Inflammatory macrophage treated with lipopolysaccharide for 1 hour (primary cell): ENCODE results near the gene SCN2A.
"Not testable (repeated sequence)": the region's sequence is repeated elsewhere in the genome, so short reads cannot be mapped to it uniquely, and the experiment has no call there.

Experiments used
- DNase-seq, 2 donors: peaks; one replicate each; pipeline ENCODE4 v3.0.0-alpha.2; 2020 to 2022

Gene SCN2A

DNA sequence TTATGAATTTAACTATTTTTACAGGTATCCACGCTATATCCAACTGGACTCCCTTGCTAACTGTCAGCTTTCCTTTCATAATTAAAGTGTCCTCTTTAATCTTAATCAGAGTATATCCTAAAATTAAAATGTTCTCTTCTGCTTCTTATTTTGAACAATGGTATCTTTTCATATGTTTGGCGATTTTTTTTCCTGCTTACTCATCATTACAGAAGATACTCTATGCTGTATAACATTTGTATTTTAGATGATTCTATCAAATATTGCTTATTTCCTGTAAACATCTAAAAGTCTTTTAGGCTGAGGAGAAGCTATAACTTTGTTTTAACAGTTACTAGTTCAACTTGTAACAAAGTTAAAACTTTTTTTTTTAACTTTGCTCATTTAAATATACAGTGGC is 17.4 kb downstream of the SCN2A start:
- DNase-seq, result no peak

DNA sequence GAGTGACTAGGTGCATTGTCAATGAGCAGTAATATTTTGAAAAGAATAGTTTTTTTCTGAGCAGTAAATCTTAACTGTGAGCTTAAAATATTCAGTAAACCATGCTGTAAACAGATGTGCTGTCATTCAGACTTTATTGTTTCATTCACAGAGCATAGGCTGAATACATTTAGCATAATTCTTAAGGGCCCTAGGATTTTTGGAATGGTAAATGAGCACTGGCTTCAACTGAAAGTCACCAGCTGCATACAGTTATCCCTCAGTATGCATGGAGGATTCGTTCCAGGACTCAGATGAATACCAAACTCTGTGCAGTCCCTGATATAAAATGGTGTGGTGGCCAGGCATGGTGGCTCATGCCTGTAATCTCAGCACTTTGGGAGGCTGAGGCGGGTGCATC is 21.1 kb downstream of the SCN2A start:
- DNase-seq, result not testable (repeated sequence)

DNA sequence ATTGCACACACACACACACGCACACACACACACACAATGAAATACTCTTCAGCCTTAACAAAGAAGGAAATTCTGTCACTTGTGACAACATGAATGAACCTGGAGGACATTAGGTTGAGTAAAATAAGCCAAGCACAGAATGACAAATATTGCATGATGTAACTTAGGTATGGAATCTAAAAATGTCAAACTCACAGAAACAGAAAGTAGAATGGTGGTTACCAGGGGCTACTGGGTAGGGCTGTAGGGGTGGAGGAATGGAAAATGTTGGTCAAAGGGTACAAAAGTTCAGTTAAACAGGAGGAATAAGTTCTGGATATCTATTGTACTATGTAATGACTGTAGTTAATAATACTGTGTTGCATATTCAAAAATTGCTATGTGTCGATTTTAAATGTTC is 29.5 kb downstream of the SCN2A start:
- DNase-seq, result no peak

DNA sequence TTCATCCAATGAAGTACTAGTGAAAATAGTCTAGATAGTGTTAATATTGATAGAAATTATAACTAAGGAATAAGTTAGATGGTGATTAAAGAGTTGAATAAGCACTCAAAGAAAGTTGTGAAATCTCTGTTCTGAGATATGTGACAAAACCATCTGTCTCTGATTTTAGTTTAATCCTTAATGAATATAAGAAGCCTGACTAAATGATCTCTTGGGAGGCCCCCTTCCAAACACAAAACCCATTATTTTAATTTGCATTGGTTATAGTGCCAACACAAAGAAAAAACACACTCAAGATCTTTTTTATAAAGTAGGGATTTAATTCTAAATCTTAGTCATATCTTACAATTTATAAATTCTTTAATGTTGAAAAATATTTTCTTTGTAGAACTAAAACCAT is 34.0 kb downstream of the SCN2A start:
- DNase-seq, result no peak

DNA sequence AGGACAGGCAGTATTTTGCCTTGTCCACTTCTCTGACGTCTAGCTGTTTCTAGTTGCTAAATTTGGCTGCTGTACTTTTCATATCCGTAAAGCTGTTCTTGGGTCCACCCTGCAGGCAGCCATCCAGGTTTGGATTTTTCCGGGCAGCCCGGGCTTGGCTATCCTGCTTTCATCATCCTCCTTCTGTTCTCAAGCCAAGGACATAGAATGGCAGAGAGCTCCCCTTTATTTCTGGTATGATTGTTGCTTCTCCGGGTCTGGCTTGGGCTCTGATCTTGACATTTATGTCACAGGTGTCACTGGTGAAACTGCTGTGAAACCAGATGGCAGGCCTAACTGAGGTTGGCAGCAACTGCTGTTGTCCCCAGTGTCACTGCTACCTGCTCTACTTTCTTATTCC is 35.5 kb downstream of the SCN2A start:
- no peak for DNase-seq

DNA sequence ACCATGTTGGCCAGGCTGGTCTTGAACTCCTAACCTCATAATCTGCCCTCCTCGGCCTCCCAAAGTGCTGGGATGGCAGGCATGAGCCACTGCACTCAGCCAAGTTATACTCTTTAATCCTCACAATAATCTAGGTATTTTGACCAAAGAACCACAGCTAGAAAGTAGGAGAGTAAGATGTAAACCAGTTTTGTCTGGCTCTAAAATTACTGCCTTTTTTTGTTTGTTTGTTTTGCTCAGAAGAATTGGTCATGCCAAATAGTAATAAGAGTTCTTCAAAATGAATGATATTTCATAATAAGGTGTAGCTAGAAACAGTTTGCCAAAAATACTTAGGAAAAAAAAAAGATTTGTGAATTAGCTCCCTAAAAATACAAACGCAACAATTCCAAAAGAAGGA is 36.7 kb downstream of the SCN2A start:
- no peak for DNase-seq

DNA sequence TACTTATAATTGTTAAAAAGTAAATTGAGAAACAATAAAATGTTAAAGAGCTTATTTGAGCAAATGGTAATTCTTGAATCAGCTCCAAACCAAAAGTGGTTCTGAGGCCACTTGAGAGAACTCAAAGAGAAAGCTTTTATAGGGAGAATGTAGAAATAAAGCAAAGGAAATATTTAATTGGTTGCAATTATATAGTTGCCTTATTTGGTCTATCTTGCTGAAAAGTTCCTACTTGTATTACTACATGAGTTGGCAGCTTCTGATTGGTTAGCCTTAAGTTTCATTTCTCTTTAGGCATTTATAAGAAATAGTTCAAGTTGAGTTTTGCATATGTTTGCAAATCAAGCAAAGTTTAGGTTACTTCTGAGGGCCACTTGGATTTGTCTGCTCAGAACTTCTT is 38.1 kb downstream of the SCN2A start:
- no peak for DNase-seq

DNA sequence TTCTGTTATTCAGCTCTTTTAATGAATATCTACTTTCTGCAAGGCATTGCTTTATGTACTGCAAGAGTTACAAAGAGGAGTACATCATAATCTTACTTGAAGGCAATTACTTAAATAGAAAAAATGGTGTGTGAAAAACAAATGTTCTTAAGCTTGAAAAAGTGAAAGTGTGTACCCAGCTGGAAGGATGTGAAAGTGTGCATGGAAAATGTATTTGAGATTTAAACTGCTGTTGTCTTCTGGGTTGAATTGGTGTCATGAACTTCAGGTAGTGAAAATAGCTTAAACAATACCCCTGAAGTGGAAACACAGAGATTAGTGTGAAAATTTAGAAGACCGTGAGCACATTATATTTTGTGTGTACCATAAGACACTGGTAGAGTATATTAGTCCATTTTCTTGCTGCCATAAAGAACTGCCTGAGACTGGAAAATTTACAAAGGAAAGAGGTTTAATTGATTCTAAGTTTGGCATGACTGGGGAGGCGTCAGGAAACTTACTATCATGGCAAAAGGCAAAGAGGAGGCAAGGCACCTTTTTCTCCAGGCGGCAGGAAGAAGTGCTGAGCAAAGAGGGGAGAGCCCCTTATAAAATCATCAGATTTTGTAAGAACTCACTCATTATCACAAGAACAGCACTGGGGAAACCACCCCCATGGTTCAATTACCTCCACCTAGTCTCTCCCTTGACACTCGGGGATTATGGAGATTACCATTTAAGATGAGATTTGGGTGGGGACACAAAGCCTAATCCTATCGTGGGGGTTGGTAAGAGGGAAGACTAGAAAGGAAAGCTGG is 38.8 kb downstream of the SCN2A start:
- DNase-seq, result no peak

DNA sequence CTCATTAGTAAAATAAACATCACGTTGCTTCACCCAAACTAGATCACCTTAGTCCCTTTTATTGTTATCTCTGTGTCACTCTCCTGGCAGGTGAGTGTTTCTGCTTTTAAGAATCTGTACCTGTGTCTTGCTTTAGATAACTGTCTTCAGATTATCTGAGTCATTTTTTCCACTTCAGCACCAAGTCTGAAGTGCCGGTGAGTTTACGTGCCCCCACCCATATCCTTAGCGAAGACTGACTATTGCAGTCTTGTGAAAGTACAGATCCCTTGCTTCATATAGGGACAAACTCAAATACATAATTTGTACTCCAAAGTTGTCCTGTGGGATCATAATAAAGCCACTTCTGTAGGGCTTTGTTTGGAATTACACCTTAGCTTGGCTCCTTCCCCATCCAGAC is 41.1 kb downstream of the SCN2A start:
- no peak for DNase-seq

DNA sequence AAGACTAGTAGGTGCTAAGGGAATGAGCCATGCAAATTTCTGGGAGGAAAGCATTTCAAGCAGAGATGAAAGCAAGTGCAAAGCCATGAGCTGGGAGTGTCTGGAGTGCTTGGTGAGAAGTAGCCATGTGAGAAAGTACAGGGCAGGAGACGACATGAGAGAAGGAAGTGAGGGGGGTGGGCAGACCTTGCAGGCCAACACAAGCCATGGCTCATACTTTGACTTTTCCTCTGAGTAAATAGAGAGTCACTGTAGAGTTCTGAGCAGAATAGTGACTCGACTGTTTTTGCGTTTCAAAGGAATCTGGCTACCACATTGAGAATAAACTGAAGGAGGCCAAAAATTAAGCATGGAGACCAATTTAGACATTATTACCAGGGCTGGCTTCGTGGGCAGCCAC is 42.2 kb downstream of the SCN2A start:
- DNase-seq, result no peak

DNA sequence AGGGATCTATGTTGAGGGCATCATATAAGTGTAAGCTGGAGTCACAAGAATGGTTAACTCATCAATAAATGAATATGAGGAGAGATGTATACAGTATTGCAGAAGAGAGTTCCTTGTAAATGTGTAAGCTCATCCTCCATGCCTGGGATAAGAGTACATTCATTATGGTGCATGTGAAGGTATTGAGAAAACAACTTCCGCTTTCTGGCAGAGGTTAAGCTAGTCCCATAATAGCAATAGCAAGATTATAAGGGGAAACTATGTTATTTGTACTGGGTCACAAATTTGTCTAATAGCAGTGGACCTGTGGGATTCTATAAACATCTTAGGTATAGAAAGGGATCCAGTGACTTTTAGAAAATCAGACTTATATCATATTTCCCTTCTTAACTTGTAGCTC is 44.1 kb downstream of the SCN2A start:
- DNase-seq, result no peak

DNA sequence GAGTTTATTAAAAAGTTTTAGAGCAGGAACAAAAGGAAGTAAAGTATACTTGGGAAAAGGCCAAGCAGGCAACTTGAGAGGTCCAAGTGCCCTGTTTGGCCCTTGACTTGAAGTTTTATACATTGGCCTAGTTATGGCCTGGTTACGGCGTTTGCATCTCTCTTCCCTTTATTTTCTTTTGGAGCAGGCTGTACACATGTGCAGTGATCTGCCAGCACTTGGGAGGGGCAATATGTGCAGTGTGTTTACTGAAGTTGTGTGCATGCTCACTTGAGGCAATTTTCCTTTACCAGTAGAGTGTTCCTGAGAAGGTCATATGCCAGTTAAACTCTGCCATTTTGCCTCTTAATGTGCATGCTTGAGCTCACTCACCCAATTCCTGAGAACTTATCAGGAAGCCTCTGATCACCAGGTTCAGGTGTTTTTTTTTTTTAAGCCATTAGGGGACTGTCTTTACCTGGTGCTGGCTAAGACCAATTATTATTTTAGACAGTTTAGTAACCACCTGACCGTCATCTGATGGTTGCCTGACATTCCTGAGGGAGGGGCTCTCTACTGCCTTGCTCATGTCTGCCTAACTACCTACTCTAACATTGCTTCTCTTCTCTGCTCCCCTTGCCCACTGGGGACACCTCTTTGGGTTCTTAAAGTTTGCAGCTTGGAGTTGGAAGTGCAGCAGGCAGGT is 48.0 kb downstream of the SCN2A start:
- DNase-seq, result no peak

DNA sequence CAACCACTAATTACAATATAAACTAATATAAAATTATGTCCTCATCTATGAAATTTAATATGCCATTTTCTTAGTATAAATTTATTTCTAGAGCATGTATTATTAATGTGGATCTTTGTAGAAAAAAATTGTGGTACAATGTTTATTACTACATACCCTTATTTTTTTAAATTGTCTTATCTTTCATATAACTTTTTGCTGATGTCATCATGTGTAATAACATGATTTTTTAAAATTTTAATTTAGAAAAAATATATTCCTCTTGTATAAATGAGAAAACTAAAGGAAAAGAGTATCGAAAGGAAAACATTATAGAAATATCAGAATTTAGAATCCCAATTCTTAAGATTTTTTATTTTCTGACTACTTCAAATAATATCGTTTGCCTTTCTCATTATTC is 49.9 kb downstream of the SCN2A start:
- no peak for DNase-seq

DNA sequence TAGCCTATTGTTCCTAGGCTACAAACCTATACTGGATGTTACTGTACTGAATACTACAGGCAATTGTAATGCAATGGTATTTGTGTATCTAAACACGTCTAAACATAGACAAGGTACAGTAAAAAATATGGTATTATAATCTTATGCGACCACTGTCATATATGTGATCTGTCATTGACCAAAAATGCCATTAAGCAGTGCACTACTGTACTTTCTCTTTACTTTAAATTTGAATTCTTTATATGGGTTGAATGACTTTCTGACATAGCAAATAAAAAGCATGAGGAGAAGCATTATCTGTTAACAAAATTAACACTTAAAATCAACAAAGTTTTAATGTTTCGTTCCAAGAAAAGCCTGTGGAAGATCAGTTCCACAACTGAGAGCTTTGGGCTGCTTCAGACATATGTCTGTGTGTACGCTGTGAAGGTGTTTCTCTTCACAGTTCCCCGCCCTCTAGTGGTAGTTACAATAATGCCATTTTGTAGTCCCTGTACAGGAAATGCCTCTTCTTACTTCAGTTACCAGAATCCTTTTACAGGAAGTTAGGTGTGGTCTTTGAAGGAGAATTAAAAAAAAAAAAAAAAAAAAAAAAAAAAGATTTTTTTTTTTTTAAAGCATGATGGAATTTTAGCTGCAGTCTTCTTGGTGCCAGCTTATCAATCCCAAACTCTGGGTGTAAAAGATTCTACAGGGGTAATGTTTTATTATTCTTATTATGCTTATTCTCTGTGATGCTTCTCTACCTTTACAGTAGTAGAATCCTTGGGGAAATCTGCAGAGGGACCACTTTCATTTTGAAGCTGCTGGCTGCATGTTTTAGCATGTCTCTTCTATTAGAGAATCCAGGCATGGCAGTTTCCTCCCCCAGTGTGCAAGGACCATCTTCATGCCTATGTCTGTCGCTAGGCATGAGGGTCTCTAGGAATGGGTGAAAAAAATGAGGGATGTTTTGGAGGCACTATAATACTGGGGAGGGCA is 54.5 kb downstream of the SCN2A start:
- DNase-seq, result peak; percentile 54 to 78

DNA sequence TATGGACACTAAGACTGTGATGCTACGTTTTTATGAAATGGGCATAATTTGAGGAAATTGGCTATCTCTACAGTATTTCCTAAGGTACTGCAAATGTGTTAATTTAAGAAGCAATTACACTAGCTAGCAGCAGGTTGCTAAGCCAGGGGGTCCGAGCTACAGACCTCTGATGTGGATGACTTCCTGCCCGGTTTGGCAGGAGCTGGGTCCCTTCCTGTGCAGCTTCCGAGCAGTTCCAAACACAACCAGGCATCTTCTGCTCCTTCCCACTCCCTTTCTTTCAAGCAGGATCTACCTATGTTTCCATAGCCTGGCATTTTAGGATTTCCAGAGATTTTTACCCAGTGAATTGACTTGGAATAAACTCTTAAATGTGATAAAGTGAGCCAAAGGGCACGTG is 55.7 kb downstream of the SCN2A start:
- no peak for DNase-seq

DNA sequence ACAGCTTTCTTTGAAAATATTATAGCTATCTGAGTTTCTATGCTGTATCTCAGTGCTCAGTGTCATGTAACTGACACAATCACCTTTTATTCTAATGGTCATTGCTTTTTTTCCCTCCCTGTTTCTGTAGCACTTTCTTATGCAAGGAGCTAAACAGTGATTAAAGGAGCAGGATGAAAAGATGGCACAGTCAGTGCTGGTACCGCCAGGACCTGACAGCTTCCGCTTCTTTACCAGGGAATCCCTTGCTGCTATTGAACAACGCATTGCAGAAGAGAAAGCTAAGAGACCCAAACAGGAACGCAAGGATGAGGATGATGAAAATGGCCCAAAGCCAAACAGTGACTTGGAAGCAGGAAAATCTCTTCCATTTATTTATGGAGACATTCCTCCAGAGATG is 56.4 kb downstream of the SCN2A start:
- DNase-seq, result no peak

DNA sequence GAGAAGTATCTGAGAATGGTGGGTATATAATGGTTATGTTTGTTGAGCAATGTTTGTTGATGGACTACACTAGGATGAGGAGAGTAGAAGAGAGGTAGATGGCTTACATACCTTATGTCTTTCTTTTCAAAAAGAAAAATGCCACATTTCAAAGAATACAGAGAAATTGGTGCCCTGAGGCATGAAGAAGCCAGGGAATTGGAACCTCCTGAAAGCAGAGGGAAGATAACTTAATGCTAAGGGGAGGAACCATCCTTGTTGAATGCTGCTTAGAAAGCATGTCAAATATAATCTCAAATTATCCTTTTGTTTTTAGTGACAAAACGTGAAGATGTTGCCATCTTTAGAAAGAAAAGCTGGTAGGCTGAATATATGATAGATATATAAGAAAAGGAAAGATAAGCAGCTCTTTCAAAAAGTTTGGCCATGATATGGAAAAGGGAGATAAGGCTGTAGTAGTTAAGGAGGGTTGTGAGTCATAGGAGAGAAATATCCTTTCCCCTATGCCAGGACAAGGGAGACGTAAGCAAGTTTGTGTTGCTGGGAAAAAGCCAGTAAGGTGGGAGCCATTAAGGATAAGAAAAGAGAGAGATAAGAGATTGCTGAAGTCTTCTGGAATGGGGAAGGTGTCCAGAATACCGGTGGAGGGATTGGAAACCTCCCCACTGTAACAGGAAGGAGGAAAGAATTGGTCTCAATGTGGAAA is 66.3 kb downstream of the SCN2A start:
- no peak for DNase-seq

DNA sequence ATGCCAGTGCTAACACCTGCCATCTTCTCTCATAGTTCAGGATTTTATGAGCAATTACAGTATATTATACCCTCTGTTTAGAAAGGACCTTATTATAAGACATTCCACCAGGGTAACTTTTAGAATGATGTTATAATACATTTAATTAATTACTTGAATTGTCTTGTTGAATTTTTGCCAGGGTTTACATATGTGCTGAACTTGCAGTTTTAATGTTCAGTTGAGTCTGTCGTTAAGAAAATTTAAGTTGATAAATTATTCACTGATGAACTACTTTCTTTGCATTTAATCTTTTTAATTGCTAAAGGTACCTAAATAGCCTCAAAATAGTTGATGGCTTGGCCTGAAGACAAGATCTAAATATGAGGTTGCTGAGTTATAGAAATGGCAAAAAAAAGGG is 68.1 kb downstream of the SCN2A start:
- no peak for DNase-seq

DNA sequence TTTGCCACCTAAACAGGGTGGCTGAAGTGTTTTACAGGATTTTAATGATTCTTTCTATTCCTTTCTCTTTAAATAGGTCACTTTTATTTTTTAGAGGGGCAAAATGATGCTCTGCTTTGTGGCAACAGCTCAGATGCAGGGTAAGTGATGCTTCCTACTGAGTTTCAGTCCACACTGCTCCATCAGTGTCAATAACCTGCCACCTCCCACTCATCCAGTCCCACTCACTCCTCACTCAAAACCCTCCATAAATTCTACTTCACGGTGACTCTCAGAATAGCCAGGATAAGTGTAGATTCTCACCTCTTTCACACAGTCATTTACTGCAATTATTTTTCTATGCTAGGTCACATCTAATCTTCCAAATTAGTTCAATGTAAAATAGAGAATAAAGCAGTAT is 72.7 kb downstream of the SCN2A start:
- no peak for DNase-seq

DNA sequence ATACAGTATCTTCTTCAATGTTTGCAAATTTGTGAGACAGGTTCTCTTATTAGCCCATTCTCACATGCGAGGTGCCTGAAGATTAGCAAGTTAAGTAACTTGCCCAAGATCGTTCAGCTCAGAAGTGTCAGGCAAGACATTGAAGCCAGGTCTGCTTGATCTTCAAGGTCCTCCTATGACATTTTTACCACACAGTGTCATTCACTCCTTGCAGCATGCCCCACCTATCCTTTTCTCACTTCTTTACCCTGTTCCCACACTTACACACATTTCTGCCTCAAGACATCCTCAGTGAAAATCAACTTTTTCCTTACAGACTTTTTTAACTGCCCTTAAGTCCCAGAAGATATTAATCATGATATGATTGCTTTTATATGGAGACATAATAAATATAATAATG is 73.8 kb downstream of the SCN2A start:
- DNase-seq, result no peak

DNA sequence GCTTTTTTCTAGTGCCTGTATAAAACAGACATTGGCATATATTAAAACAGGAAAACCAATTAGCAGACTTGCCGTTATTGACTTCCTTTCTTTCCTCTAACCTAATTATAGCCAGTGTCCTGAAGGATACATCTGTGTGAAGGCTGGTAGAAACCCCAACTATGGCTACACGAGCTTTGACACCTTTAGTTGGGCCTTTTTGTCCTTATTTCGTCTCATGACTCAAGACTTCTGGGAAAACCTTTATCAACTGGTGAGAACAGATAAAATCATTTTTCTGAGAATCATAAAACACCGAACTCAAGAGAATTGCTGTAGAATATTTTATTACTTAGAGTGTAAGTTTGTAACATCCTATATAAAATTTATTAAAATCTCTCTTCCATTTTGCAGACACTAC is 74.3 kb downstream of the SCN2A start:
- DNase-seq, result no peak

DNA sequence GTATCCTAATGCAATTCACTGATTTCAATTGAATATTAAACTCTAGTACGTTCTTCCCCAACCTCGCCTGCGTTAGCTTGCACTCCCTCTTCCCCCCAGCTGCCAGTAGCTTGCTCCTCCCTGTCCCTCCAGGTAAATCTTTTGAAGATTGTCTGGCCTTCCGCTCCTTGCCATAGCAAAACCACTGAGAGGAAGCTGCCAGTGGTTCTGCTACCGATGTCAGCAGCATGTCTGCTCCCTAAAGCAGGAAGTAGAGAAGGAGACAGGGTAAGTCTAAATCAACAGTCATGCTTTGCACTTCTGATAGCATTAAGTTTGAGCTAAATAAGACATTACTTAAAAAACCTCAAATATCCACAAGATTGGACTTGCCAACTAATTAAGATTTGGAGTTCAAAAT is 89.1 kb downstream of the SCN2A start:
- no peak for DNase-seq

DNA sequence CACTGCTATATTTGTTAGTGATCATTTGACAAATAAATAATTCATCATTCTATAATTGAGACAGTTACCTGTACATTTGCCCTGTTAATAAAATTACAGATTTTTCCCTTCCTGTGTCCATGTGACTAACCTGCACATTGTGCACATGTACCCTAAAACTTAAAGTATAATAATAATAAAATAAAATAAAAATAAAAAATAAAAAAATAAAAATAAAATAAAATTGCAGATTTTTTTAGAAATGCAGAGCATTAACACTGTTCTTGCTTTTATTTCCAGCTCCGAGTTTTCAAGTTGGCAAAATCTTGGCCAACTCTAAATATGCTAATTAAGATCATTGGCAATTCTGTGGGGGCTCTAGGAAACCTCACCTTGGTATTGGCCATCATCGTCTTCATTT is 105.1 kb downstream of the SCN2A start:
- DNase-seq, result not testable (repeated sequence)
